H1 (cell line): Measurements from ENCODE around the gene SLU7. TPM values are rescaled to one million over a fixed set of nuclear protein-coding genes. Genes with fewer than 3 reads are reported as not detected.

Source experiments
- CTCF ChIA-PET: fragments of 300-600 bp; sonication (Branson Sonifier 250); formaldehyde crosslinking; loops from one replicate; lab custom pipeline; 2021; ENCODE audit not compliant: partially characterized antibody; lab: Charles Lee
- POLR2A ChIA-PET: fragments of 300-600 bp; sonication (Branson Sonifier 250); formaldehyde crosslinking; loops from one replicate; lab custom pipeline; 2021; ENCODE audit warnings: inconsistent platforms; ENCODE audit not compliant: partially characterized antibody; lab: Charles Lee
- DNase-seq, 2 experiments: peaks; one replicate each; pipeline versions ENCODE4 v3.0.0 to v3.0.0-alpha.2; 2010 to 2022; ENCODE audit warnings: low spot score in 2 of 2, low read depth in 1 of 2, mixed read lengths in 1 of 2
- FAIRE-seq: peaks from 2 replicates; lab custom pipeline; 2011; peaks lifted over from hg19 to GRCh38; lab: Jason Lieb, UNC
- H2AFZ ChIP-seq: 2 replicates; pipeline ENCODE4 v1.8.1; 2012; ENCODE audit warnings: low read length, inconsistent platforms
- H2AK5ac ChIP-seq: 2 replicates; pipeline ENCODE4 v1.6.1; 2013; ENCODE audit warnings: low read depth, low read length
- H2BK120ac ChIP-seq: replicated peaks from 2 replicates; pipeline ENCODE3; 2013; ENCODE audit warnings: low read depth, low read length, inconsistent platforms
- H2BK12ac ChIP-seq: 2 replicates; pipeline ENCODE4 v1.6.1; 2013; ENCODE audit warnings: low read depth, low read length
- H2BK15ac ChIP-seq: 2 replicates; pipeline ENCODE4 v1.6.1; 2013; ENCODE audit warnings: low read length
- H2BK20ac ChIP-seq: 2 replicates; pipeline ENCODE4 v1.6.1; 2013; ENCODE audit warnings: low read length
- H2BK5ac ChIP-seq: 2 replicates; pipeline ENCODE4 v1.6.1; 2013; ENCODE audit warnings: low read depth, low read length
- H3K14ac ChIP-seq: 2 replicates; pipeline ENCODE4 v1.6.1; 2013; ENCODE audit warnings: inconsistent platforms; ENCODE audit not compliant: insufficient read length
- H3K18ac ChIP-seq: 2 replicates; pipeline ENCODE4 v1.6.1; 2013; ENCODE audit warnings: low read length; ENCODE audit errors: extremely low read depth
- H3K23ac ChIP-seq: 2 replicates; pipeline ENCODE4 v1.6.1; 2013; ENCODE audit warnings: inconsistent platforms; ENCODE audit not compliant: insufficient read length
- H3K23me2 ChIP-seq: 2 replicates; pipeline ENCODE4 v1.6.1; 2013; ENCODE audit warnings: low read depth, low read length
- H3K27ac ChIP-seq: 2 replicates; pipeline ENCODE4 v1.6.1; 2011; ENCODE audit warnings: low read depth, low read length, inconsistent platforms
- H3K27me3 ChIP-seq, 4 experiments: replicated peaks in 1 of 4; 1 replicate in 1 of 4; 2 replicates in 3 of 4; pipeline versions ENCODE4 v1.6.1 to v1.8.1; 2011 to 2013; ENCODE audit warnings: low read length in 3 of 4, mild to moderate bottlenecking in 3 of 4, inconsistent platforms in 2 of 4, mixed read lengths in 2 of 4, moderate library complexity in 1 of 4; ENCODE audit not compliant: control insufficient read depth in 3 of 4, insufficient read depth in 3 of 4; ENCODE audit errors: extremely low read depth in 1 of 4
- H3K36me3 ChIP-seq, 4 experiments: 2 replicates each; pipeline versions ENCODE4 v1.6.1 to v1.8.1; 2011 to 2013; ENCODE audit warnings: mild to moderate bottlenecking in 4 of 4, low read length in 3 of 4, moderate library complexity in 2 of 4, control low read depth in 1 of 4, inconsistent platforms in 1 of 4; ENCODE audit not compliant: insufficient read depth in 4 of 4, control insufficient read depth in 2 of 4
- H3K4ac ChIP-seq: replicated peaks from 2 replicates; pipeline ENCODE3; 2013; ENCODE audit warnings: low read length, low read depth, mixed read lengths, inconsistent platforms; ENCODE audit not compliant: insufficient read length
- H3K4me1 ChIP-seq, 4 experiments: replicated peaks in 1 of 4; 1 replicate in 1 of 4; 2 replicates in 3 of 4; pipeline versions ENCODE4 v1.6.1 to v1.8.1; 2011 to 2013; ENCODE audit warnings: low read length in 3 of 4, inconsistent platforms in 2 of 4, mixed read lengths in 1 of 4; ENCODE audit not compliant: insufficient read depth in 4 of 4, control insufficient read depth in 3 of 4
- H3K4me2 ChIP-seq, 2 experiments: 2 replicates each; pipeline versions ENCODE4 v1.6.1 to v1.8.1; 2011 to 2013; ENCODE audit warnings: low read depth in 2 of 2, low read length in 2 of 2, control low read depth in 1 of 2, inconsistent platforms in 1 of 2, mild to moderate bottlenecking in 1 of 2; ENCODE audit not compliant: insufficient read depth in 1 of 2
- H3K4me3 ChIP-seq, 4 experiments: fragments of 200-600, 300-600 bp in 1 of 4; sonication (generic), shearing (Covaris generic), sonication (Bioruptor Twin) in 1 of 4; 2 replicates each; pipeline versions ENCODE4 v1.5.1 to v1.8.1; 2011 to 2016; ENCODE audit warnings: low read length in 4 of 4, low read depth in 3 of 4, control low read depth in 2 of 4, inconsistent platforms in 2 of 4, mild to moderate bottlenecking in 2 of 4, mixed read lengths in 1 of 4, moderate library complexity in 1 of 4; ENCODE audit not compliant: insufficient read depth in 2 of 4; ENCODE audit errors: extremely low read depth in 1 of 4
- H3K56ac ChIP-seq: replicated peaks from 2 replicates; pipeline ENCODE3; 2013; ENCODE audit warnings: low read depth, mild to moderate bottlenecking, mixed read lengths, low read length, inconsistent platforms; ENCODE audit not compliant: insufficient read length
- H3K79me1 ChIP-seq: 2 replicates; pipeline ENCODE4 v1.6.1; 2013; ENCODE audit warnings: low read depth, low read length, control low read depth
- H3K79me2 ChIP-seq, 2 experiments: 2 replicates each; pipeline versions ENCODE4 v1.6.1 to v1.8.1; 2012 to 2013; ENCODE audit warnings: low read length in 2 of 2, mild to moderate bottlenecking in 2 of 2, inconsistent platforms in 1 of 2; ENCODE audit not compliant: insufficient read depth in 2 of 2, control insufficient read depth in 1 of 2
- H3K9ac ChIP-seq, 4 experiments: replicated peaks in 1 of 4; 1 replicate in 1 of 4; 2 replicates in 3 of 4; pipeline versions ENCODE4 v1.6.1 to v1.8.1; 2011 to 2013; ENCODE audit warnings: low read depth in 3 of 4, low read length in 3 of 4, control low read depth in 2 of 4, mild to moderate bottlenecking in 2 of 4, moderate library complexity in 2 of 4, inconsistent platforms in 1 of 4; ENCODE audit errors: extremely low read depth in 1 of 4
- H3K9me3 ChIP-seq, 2 experiments: 2 replicates each; pipeline versions ENCODE4 v1.6.1 to v1.8.1; 2012 to 2013; ENCODE audit warnings: mild to moderate bottlenecking in 2 of 2, moderate library complexity in 2 of 2, control low read depth in 1 of 2, inconsistent platforms in 1 of 2, low read depth in 1 of 2, low read length in 1 of 2, mixed read lengths in 1 of 2; ENCODE audit not compliant: insufficient read depth in 2 of 2
- H4K20me1 ChIP-seq, 2 experiments: replicated peaks in 1 of 2; 2 replicates each; pipeline versions ENCODE3 to v1.8.1; 2011 to 2013; ENCODE audit warnings: inconsistent platforms in 2 of 2, low read length in 2 of 2, mild to moderate bottlenecking in 1 of 2; ENCODE audit not compliant: insufficient read depth in 2 of 2, control insufficient read depth in 1 of 2
- H4K5ac ChIP-seq: 2 replicates; pipeline ENCODE4 v1.6.1; 2013; ENCODE audit warnings: low read length, low read depth, mixed read lengths, inconsistent platforms; ENCODE audit not compliant: insufficient read length
- H4K8ac ChIP-seq: 2 replicates; pipeline ENCODE4 v1.8.0; 2013; ENCODE audit warnings: mild to moderate bottlenecking, moderate library complexity, low read length, inconsistent platforms; ENCODE audit not compliant: insufficient read depth; ENCODE audit errors: extremely low read depth
- H4K91ac ChIP-seq: replicated peaks from 2 replicates; pipeline ENCODE3; 2013; ENCODE audit warnings: low read length, mixed read lengths, inconsistent platforms; ENCODE audit not compliant: insufficient read length
- ASH2L ChIP-seq: fragments of 200-600, 300-600 bp; sonication (generic); IDR thresholded peaks from one replicate; pipeline ENCODE4 v1.7.1; 2017; ENCODE audit warnings: low read length
- CTCF ChIP-seq, 3 experiments: IDR thresholded peaks; 1 replicate in 2 of 3; 2 replicates in 1 of 3; pipeline versions ENCODE4 v1.5.1 to v1.6.1; 2011; ENCODE audit warnings: low read length in 3 of 3, mild to moderate bottlenecking in 3 of 3, inconsistent platforms in 2 of 3, low read depth in 1 of 3, moderate library complexity in 1 of 3; ENCODE audit not compliant: insufficient read depth in 1 of 3; ENCODE audit errors: control extremely low read depth in 1 of 3
- HDAC6 ChIP-seq: IDR thresholded peaks from one replicate; pipeline ENCODE4 v1.7.1; 2012; ENCODE audit warnings: low read depth, mild to moderate bottlenecking, inconsistent platforms, low read length, moderate library complexity
- JUN ChIP-seq: IDR thresholded peaks from 2 replicates; pipeline ENCODE4 v1.6.1; 2011; ENCODE audit warnings: low read depth, mild to moderate bottlenecking, improper control_type of control experiment, low read length
- KDM5A ChIP-seq: fragments of 200-600 bp; IDR thresholded peaks from 2 replicates; pipeline ENCODE4 v1.7.1; 2012; ENCODE audit warnings: mild to moderate bottlenecking, low read length, inconsistent platforms, mixed read lengths
- MAFK ChIP-seq: IDR thresholded peaks from 2 replicates; pipeline ENCODE4 v1.6.1; 2012; ENCODE audit warnings: low read depth, mild to moderate bottlenecking, improper control_type of control experiment, low read length
- RFX5 ChIP-seq: IDR thresholded peaks from 2 replicates; pipeline ENCODE4 v1.6.1; 2011; ENCODE audit warnings: low read depth, low read length, improper control_type of control experiment, borderline replicate concordance
- WGBS, 2 experiments: shearing (Covaris generic) in 1 of 2; methylation state at CpG; one replicate each; pipeline versions ENCODE4 v1.1.6 to v1.1.7; 2013 to 2015; ENCODE audit warnings: low lambda C conversion rate in 2 of 2, mixed read lengths in 2 of 2, inconsistent platforms in 1 of 2, low coverage in 1 of 2, missing lambda C conversion rate in 1 of 2; ENCODE audit not compliant: insufficient replicate concordance in 2 of 2, insufficient coverage in 1 of 2, insufficient read length in 1 of 2; ENCODE audit errors: extremely low coverage in 1 of 2, missing lambda C conversion rate in 1 of 2; 5-methylcytosine and 5-hydroxymethylcytosine counted together
- polyA plus RNA-seq, 7 experiments: library from polyadenylated mRNA; depleted of rRNA in 3 of 7; stranded (reverse) in 5 of 7; unstranded in 2 of 7; fragments of >200 nt in 5 of 7; fragments of 200-250 nt in 2 of 7; gene quantifications; 1 replicate in 5 of 7; 2 replicates in 1 of 7; 4 replicates in 1 of 7; pipeline versions ENCODE4 v1.2.1 to v1.2.3, GENCODE V29; 2011 to 2013; ENCODE audit warnings: missing spikeins in 2 of 7, mixed read lengths in 2 of 7
- total RNA-seq: library from RNA; stranded (reverse); fragmentation: NEBNext Ultra II Directional; extraction: Animal tissue kit (Norgen Biotek cat#: 25700); gene quantifications from 2 replicates; pipeline ENCODE4 v1.2.1, GENCODE V29; 2021

SLU7 gene
- total and polyA plus RNA-seq, 2 of the 8 experiments (the other 6 are each of a cell fraction or from before 2014, with no cell fraction given), result 6.0 to 34.1 TPM

GRCh38 chr5:160452795-160453194, 33.9 kb upstream of the SLU7 start:
- Histone ChIP-seq H4K5ac (no peak overlapping the region), H3K36me3 (no peaks in the 10 kb centered on the region), H3K27ac (no peak overlapping the region), H3K27me3 (no peaks in the 10 kb centered on the region), H2BK5ac (no peak overlapping the region), H2AFZ (no peak overlapping the region), H3K23ac (no peak overlapping the region), H3K56ac (no peak overlapping the region), H2AK5ac (no peak overlapping the region), H3K23me2 (no peaks in the 10 kb centered on the region), H3K9ac (no peak overlapping the region), H2BK120ac (no peak overlapping the region), H3K4me3 (no peak overlapping the region), H2BK20ac (no peak overlapping the region), H2BK12ac (no peak overlapping the region), H3K18ac (peak overlapping the region; percentile 21; the same call in 1 of the 2 replicates), H2BK15ac (no peak overlapping the region), H3K14ac (no peak overlapping the region), H4K91ac (no peak overlapping the region)
- CTCF ChIA-PET, result interaction anchor here (0.6 to 2.8 kb wide), 3 partner anchors 14 to 224 kb away, joined by 3 to 13 read pairs (median 3); no protein-coding TSS in a partner anchor
- peak in 1 of 2 experiments; percentile 13 for DNase-seq
- TF ChIP-seq KDM5A (no peak), HDAC6 (no peak), JUN (no peak), MAFK (no peak), RFX5 (no peak), CTCF (IDR thresholded peaks at IDR 0.05; ENCODE audit: control extremely low read depth in 1 of 3, insufficient read depth in 1 of 3, low read depth in 1 of 3, low read length in 3 of 3) (no peak), ASH2L (no peak)
- TF ChIP-seq, all 59 proteins: peak for 0
- POLR2A ChIA-PET, result interaction anchor here (1.0 kb wide), 1 partner anchor 58 kb away, joined by 4 read pairs; no protein-coding TSS in a partner anchor
- FAIRE-seq, result no peak
- Histone ChIP-seq H4K8ac (no peak overlapping the region), H4K20me1 (no peaks in the 10 kb centered on the region), H3K79me2 (no peaks in the 10 kb centered on the region), H3K9me3 (no peaks in the 10 kb centered on the region), H3K4me2 (no peak overlapping the region), H3K79me1 (no peaks in the 10 kb centered on the region), H3K4me1 (no peaks in the 10 kb centered on the region), H3K4ac (no peak overlapping the region)
- 92% methylated on average over 6 of the region's 6 CpGs; no CpG with 5 or more reads in 1 of the 2 experiments for WGBS, 2 experiments
